Measurements from ENCODE around the gene ADAMTS9. TPM values are rescaled to one million over a fixed set of nuclear protein-coding genes. Genes with fewer than 3 reads are reported as not detected.
"Not testable (repeated sequence)": the region's sequence is repeated elsewhere in the genome, so short reads cannot be mapped to it uniquely, and the experiment has no call there.

Gene ADAMTS9
- total RNA-seq, 1 donor from 2014 or later, result 47.7 TPM

DNA sequence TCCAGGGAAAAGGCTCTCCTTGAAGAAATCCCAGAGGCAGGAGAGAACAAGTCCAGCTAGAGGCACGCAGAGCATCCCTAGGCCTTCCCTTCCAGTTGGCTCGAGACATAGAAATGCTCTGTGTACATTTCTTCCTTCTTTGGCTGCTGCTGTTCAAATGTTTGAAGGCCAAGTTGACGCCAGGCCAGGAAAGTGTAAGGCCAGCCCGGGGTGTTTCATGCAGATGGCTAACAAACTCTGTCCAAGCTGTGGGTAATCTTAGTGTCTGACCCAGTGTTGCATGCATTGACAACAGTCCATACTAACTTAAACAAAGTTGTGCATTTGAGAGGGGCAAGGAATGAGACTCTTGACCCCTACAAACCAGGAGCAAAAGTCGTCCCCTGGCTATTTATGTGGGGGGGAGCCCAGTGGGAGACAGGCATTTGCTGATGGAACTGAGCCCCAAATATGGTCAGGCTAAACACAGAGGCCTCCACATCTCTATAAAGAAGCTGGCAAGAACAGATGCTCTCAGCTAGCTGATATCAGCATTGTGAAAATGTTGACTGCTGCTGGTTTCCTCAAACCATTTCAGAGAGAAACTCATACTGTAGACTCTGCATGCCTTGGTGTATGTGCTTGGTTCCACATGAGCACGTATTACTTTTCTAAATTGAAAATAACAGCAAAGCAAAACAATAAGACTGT is 139.5 kb downstream of the ADAMTS9 start:
- no peak overlapping the region for H3K4me3 ChIP-seq
- H3K27ac Mint-ChIP-seq, result peak overlapping the region; percentile 29
- H3K27ac ChIP-seq, result no peak overlapping the region
- H3F3A ChIP-seq (ENCODE audit: low read depth), result peaks cover 49% of the 10 kb centered on the region
- TF ChIP-seq EZH2phosphoT487 (IDR thresholded peaks at IDR 0.05), result no peak
- H3K36me3 ChIP-seq, result no peaks in the 10 kb centered on the region
- H3K79me2 ChIP-seq (ENCODE audit: low read depth), result no peaks in the 10 kb centered on the region
- no peak for DNase-seq (ENCODE audit: low spot score)
- H3K9me3 Mint-ChIP-seq, result peaks cover 11% of the 10 kb centered on the region
- H3K4me3 Mint-ChIP-seq, result peak overlapping the region; percentile 53
- H2AFZ ChIP-seq (replicated peaks), result no peak overlapping the region
- peaks cover 59% of the 10 kb centered on the region for H3K4me1 ChIP-seq
- peaks cover 63% of the 10 kb centered on the region for H3K4me1 Mint-ChIP-seq
- H3K27me3 Mint-ChIP-seq (ENCODE audit: insufficient read depth, low read depth), result peaks cover 12% of the 10 kb centered on the region
- no peaks in the 10 kb centered on the region for H4K20me1 ChIP-seq (ENCODE audit: low read depth)
- no peak overlapping the region for H3K9ac ChIP-seq
- peaks cover 46% of the 10 kb centered on the region for H3K36me3 Mint-ChIP-seq
- H3K27me3 ChIP-seq, result no peaks in the 10 kb centered on the region
- H3K9me3 ChIP-seq (ENCODE audit: low read depth), result no peaks in the 10 kb centered on the region
- H3K4me2 ChIP-seq, result no peak overlapping the region

DNA sequence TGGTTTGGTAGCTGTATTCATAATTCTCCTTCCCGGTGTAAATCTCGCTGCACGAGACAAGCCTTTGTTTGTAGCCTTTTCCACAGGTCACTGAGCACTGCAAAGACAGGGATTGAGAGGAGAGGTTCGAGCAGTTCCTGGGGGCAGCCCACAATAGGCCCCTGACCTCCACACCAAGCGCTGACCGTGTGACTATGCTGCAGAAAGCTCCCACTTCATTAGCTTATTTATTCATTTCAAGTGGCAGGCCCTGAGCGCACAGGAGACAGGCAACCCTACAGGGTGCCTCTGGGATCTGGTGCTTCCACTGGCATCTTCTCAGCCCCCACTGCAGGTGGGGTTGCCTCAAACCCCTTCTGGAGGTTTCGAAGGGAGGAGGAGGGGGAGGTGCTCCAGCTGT is 140.9 kb downstream of the ADAMTS9 start:
- H3K79me2 ChIP-seq (ENCODE audit: low read depth), result no peaks in the 10 kb centered on the region
- no peaks in the 10 kb centered on the region for H3K36me3 ChIP-seq
- H3K27ac Mint-ChIP-seq, result peak overlapping the region; percentile 89
- H3K36me3 Mint-ChIP-seq, result peaks cover 45% of the 10 kb centered on the region
- peak overlapping the region; percentile 57 for H3K27ac ChIP-seq
- peaks cover 44% of the 10 kb centered on the region for H3K4me1 ChIP-seq
- TF ChIP-seq EZH2 (IDR thresholded peaks at IDR 0.05), result no peak
- TF ChIP-seq EZH2phosphoT487 (IDR thresholded peaks at IDR 0.05), result no peak
- no peak for TF ChIP-seq CTCF (IDR thresholded peaks at IDR 0.05)
- H3F3A ChIP-seq (ENCODE audit: low read depth), result peaks cover 34% of the 10 kb centered on the region
- H3K9ac ChIP-seq, result no peak overlapping the region
- H3K9me3 ChIP-seq (ENCODE audit: low read depth), result no peaks in the 10 kb centered on the region
- peaks cover 10% of the 10 kb centered on the region for H3K9me3 Mint-ChIP-seq
- peaks cover 12% of the 10 kb centered on the region for H3K27me3 Mint-ChIP-seq (ENCODE audit: insufficient read depth, low read depth)
- peak overlapping the region; percentile 46 for H3K4me2 ChIP-seq
- H4K20me1 ChIP-seq (ENCODE audit: low read depth), result no peaks in the 10 kb centered on the region
- H2AFZ ChIP-seq (replicated peaks), result no peak overlapping the region
- peaks cover 48% of the 10 kb centered on the region for H3K4me1 Mint-ChIP-seq
- peak; percentile 64 for DNase-seq (ENCODE audit: low spot score)
- H3K27me3 ChIP-seq, result no peaks in the 10 kb centered on the region
- H3K4me3 ChIP-seq, result no peak overlapping the region
- H3K4me3 Mint-ChIP-seq, result peak overlapping the region; percentile 26

DNA sequence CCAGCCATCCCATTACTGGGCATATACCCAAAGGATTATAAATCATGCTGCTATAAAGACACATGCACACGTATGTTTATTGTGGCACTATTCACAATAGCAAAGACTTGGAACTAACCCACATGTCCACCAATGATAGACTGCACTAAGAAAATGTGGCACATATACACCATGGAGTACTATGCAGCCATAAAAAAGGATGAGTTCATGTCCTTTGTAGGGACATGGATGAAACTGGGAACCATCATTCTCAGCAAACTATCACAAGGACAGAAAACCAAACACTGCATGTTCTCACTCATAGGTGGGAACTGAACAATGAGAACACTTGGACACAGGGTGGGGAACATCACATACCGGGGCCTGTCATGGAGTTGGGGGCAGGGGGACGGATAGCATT is 142.6 kb downstream of the ADAMTS9 start:
- not testable (repeated sequence) for H3K4me3 ChIP-seq

DNA sequence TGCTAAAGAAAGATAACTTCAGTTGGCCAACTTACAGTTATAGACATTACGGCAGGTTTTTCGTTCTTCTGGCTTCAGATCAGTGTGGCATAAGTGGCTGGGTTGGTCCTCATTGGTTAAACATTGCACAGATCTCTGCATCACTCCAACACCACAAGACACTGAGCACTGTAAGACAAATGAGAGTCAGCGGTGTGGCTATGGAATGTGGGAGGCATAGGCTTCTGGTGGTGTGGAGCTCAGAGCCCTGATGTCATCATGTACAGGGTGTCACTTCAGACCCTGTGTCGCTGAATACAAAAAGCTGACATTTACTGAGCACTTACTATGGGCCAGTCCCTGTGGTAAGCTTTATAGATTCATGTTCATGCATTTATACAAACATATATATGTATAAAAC is 146.0 kb downstream of the ADAMTS9 start:
- TF ChIP-seq CTCF (IDR thresholded peaks at IDR 0.05) (no peak), EZH2 (IDR thresholded peaks at IDR 0.05) (no peak), EZH2phosphoT487 (IDR thresholded peaks at IDR 0.05) (no peak)
- Histone ChIP-seq H3F3A (ENCODE audit: low read depth) (peaks cover 25% of the 10 kb centered on the region), H3K27ac (no peak overlapping the region), H4K20me1 (ENCODE audit: low read depth) (no peaks in the 10 kb centered on the region), H3K4me2 (no peak overlapping the region), H3K36me3 (peaks cover 7% of the 10 kb centered on the region), H3K27me3 (no peaks in the 10 kb centered on the region), H3K4me3 (no peak overlapping the region), H3K9me3 (ENCODE audit: low read depth) (no peaks in the 10 kb centered on the region), H2AFZ (replicated peaks) (no peak overlapping the region), H3K9ac (no peak overlapping the region), H3K4me1 (peaks cover 35% of the 10 kb centered on the region), H3K79me2 (ENCODE audit: low read depth) (no peaks in the 10 kb centered on the region)
- Mint-ChIP-seq H3K4me3 (no peak overlapping the region), H3K27ac (no peak overlapping the region), H3K27me3 (ENCODE audit: insufficient read depth, low read depth) (peaks cover 5% of the 10 kb centered on the region), H3K4me1 (peaks cover 15% of the 10 kb centered on the region), H3K36me3 (peaks cover 54% of the 10 kb centered on the region), H3K9me3 (peaks cover 13% of the 10 kb centered on the region)
- DNase-seq (ENCODE audit: low spot score), result no peak

More for the DNA sequence above, 142.6 kb downstream of the ADAMTS9 start:
- H3K9ac ChIP-seq; H3K79me2 ChIP-seq (ENCODE audit: low read depth); H3K27me3 ChIP-seq; H3K4me2 ChIP-seq; H2AFZ ChIP-seq (replicated peaks); H4K20me1 ChIP-seq (ENCODE audit: low read depth); H3K9me3 ChIP-seq (ENCODE audit: low read depth); H3K4me3 Mint-ChIP-seq; DNase-seq (ENCODE audit: low spot score); H3K27ac Mint-ChIP-seq; H3K27ac ChIP-seq; H3K36me3 ChIP-seq: not testable (repeated sequence)
- peaks cover 10% of the 10 kb centered on the region for H3K9me3 Mint-ChIP-seq
- peaks cover 33% of the 10 kb centered on the region for H3K4me1 ChIP-seq
- H3K36me3 Mint-ChIP-seq, result peaks cover 50% of the 10 kb centered on the region
- peaks cover 10% of the 10 kb centered on the region for H3K27me3 Mint-ChIP-seq (ENCODE audit: insufficient read depth, low read depth)
- H3K4me1 Mint-ChIP-seq, result peaks cover 42% of the 10 kb centered on the region
- H3F3A ChIP-seq (ENCODE audit: low read depth), result peaks cover 22% of the 10 kb centered on the region

Data from neural progenitor cell (in vitro differentiated cells).